IPS-20b (cell line): ENCODE data around the gene BCKDHA.

Experiments used
- H3K27ac ChIP-seq: one replicate; pipeline ENCODE4 v1.5.1; 2013; ENCODE audit warnings: low read length
- H3K27me3 ChIP-seq: 2 replicates; pipeline ENCODE4 v1.6.1; 2013; ENCODE audit warnings: mild to moderate bottlenecking, low read length, inconsistent platforms; ENCODE audit not compliant: insufficient read depth
- H3K36me3 ChIP-seq: 2 replicates; pipeline ENCODE4 v1.6.1; 2013; ENCODE audit warnings: low read depth, mild to moderate bottlenecking, inconsistent platforms, low read length, moderate library complexity; ENCODE audit not compliant: insufficient read depth
- H3K4me1 ChIP-seq: 2 replicates; pipeline ENCODE4 v1.6.1; 2013; ENCODE audit warnings: mild to moderate bottlenecking, control low read depth, inconsistent platforms, low read length, moderate library complexity; ENCODE audit not compliant: insufficient read depth
- H3K4me3 ChIP-seq: 2 replicates; pipeline ENCODE4 v1.5.1; 2013; ENCODE audit warnings: mild to moderate bottlenecking, low read length, inconsistent platforms
- H3K9ac ChIP-seq: 2 replicates; pipeline ENCODE4 v1.6.1; 2013; ENCODE audit warnings: low read depth, mild to moderate bottlenecking, inconsistent platforms, low read length, moderate library complexity
- H3K9me3 ChIP-seq: 2 replicates; pipeline ENCODE4 v1.6.1; 2013; ENCODE audit warnings: mild to moderate bottlenecking, low read depth, low read length, inconsistent platforms; ENCODE audit not compliant: insufficient read depth

The BCKDHA gene

DNA sequence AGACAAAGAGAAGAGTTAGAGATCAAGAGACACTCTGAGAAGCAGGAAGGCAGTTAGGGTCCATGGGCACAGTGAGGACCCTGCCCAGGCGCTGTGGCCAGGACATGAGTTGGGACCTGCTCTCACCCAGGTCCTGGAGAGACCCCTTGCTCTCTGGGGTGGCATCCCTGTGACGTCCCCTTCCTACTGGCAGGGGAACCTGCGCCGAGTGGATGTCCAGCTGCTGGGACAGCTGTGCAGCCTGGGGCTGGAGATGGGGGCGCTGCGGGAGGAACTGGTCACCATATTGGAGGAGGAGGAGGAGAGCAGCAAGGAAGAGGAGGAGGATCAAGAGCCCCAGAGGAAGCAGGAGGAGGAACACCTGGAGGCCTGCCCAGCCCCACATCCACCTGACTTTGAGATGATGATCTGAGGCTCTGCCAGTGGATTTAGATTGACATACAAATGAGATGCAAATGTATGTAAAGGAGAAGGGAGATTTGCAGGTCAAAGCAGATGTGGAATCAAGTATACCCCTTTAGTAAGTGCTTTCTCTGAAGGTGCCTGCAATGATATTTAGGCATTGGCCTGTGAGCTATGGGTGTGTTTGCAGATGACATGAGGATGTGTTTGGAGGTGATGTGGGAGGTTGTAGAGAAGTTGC, 46.3 kb downstream of the BCKDHA start:
- H3K27me3 ChIP-seq: peaks cover 19% of the 10 kb centered on the region
- H3K27ac ChIP-seq: no peak overlapping the region
- H3K36me3 ChIP-seq: no peaks in the 10 kb centered on the region
- H3K9ac ChIP-seq: no peak overlapping the region
- H3K9me3 ChIP-seq: no peaks in the 10 kb centered on the region
- H3K4me1 ChIP-seq: no peaks in the 10 kb centered on the region
- no peak overlapping the region for H3K4me3 ChIP-seq

DNA sequence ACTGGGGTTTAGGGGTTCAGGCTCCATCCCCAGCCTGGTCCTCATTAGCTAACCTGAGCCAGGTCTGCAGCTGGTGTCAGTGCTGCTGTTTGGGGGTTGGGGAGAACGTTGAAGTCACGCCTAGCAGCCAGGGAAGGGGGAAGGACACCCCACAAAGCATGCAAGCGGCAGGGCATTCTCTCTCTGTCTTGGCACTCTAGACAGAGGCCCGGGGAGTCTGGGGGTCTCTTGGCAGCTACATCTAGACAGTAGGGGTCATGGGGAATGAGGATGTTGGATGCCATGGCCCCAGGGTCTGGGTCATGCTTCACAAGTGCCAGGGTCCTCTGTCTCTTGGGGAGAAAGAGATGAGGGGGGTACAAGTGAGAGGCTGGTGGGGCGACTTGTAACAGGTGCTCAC, 48.0 kb downstream of the BCKDHA start:
- no peaks in the 10 kb centered on the region for H3K4me1 ChIP-seq
- H3K27ac ChIP-seq: no peak overlapping the region
- H3K27me3 ChIP-seq: peaks cover 29% of the 10 kb centered on the region
- no peak overlapping the region for H3K4me3 ChIP-seq
- H3K36me3 ChIP-seq: no peaks in the 10 kb centered on the region
- no peak overlapping the region for H3K9ac ChIP-seq
- H3K9me3 ChIP-seq: no peaks in the 10 kb centered on the region

DNA sequence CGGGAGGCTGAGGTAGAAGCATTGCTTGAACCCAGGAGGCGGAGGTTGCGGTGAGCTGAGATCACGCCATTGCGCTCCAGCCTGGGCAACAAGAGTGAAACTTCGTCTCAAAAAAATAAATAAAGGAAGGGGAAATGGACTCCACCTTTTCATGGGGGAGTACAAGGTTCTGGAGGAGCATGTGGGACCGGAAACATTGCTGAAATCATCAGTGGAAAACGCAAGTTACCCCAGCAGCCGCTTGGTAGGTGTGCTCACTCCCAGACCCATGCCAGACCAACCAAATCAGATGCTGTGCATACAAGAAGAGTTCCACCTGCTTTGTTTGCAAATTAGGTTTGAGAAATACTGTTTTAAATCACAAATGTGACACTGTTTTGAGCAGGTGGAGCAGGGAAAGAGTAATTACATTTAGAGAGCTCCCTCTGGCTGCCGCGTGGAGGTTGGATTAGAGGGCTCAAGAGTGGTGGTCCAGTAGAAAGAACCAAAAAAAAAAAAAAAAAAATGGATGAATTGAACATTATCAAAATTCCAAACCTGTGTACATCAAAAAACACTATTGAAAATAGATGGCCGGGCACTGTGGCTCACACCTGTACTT, 50.2 kb downstream of the BCKDHA start:
- Histone ChIP-seq H3K9ac (no peak overlapping the region), H3K4me1 (no peaks in the 10 kb centered on the region), H3K9me3 (no peaks in the 10 kb centered on the region), H3K27ac (no peak overlapping the region), H3K36me3 (no peaks in the 10 kb centered on the region), H3K4me3 (no peak overlapping the region), H3K27me3 (peaks cover 29% of the 10 kb centered on the region)

- no peak overlapping the region for H3K9ac ChIP-seq
- no peak overlapping the region for H3K27ac ChIP-seq
- no peaks in the 10 kb centered on the region for H3K36me3 ChIP-seq
- H3K27me3 ChIP-seq: peaks cover 29% of the 10 kb centered on the region
- H3K9me3 ChIP-seq: no peaks in the 10 kb centered on the region
- no peaks in the 10 kb centered on the region for H3K4me1 ChIP-seq
- peak overlapping the region; percentile 60; the same call in 1 of the 2 replicates for H3K4me3 ChIP-seq
These were observed 51.7 kb downstream of the BCKDHA start for GRCh38 chr19:41449079-41449864.

DNA sequence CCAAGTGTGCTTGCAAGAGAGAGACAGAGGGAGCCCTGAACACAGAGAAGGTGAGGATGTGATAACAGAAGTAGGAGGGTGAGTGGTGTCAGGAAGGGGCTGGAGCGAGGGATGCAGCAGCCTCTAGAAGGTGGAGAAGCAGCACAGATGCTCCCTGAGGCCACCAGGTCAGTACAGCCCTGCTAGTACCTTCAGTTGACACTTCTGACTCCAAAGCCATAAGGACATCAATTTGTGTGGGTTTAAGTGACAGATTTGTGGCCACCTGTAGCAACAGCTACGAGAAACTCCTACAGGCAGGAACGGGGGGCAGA, 52.2 kb downstream of the BCKDHA start:
- no peaks in the 10 kb centered on the region for H3K36me3 ChIP-seq
- no peaks in the 10 kb centered on the region for H3K4me1 ChIP-seq
- H3K27ac ChIP-seq: no peak overlapping the region
- no peak overlapping the region for H3K9ac ChIP-seq
- no peak overlapping the region for H3K4me3 ChIP-seq
- peaks cover 34% of the 10 kb centered on the region for H3K27me3 ChIP-seq
- no peaks in the 10 kb centered on the region; the same call in 1 of the 2 replicates for H3K9me3 ChIP-seq

GRCh38 chr19:41452584-41453275, 55.1 kb downstream of the BCKDHA start:
- Histone ChIP-seq H3K4me3 (no peak overlapping the region), H3K4me1 (no peaks in the 10 kb centered on the region), H3K27me3 (peaks cover 48% of the 10 kb centered on the region), H3K27ac (no peak overlapping the region), H3K36me3 (no peaks in the 10 kb centered on the region), H3K9ac (no peak overlapping the region), H3K9me3 (no peaks in the 10 kb centered on the region; the same call in 1 of the 2 replicates)

- Histone ChIP-seq H3K27ac (no peak overlapping the region), H3K4me1 (no peaks in the 10 kb centered on the region), H3K27me3 (peaks cover 25% of the 10 kb centered on the region; the same call in 1 of the 2 replicates), H3K4me3 (no peak overlapping the region), H3K36me3 (no peaks in the 10 kb centered on the region), H3K9ac (no peak overlapping the region), H3K9me3 (peaks cover 5% of the 10 kb centered on the region; the same call in 1 of the 2 replicates)
These were observed 58.3 kb downstream of the BCKDHA start for GRCh38 chr19:41455936-41456335.

DNA sequence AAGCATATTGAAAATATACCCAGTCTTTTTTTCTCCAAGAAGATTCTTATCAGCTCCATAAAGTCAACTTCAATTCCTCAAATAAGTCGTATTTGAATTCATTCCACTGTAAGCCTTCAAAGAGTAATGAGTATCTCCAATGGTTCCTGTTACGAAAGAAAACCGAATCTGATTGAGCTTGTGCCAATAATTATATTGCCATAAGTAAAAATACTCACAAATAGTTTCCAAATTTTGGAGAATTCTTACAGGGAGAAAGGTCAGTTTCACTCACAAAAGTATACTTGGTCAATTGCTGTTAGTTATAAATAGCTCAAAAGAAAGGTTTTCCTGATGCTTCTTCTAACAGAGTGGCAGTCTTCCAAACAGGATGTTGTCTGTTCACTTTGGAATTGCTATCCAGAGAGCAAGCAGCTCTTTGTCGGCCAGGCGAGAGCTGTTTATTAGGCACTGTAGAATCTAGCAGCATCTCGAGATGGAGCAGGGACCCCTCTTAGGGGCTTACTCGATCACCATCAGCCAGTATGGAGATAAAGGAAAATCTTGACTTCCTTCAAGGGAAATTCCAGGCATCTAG, 58.8 kb downstream of the BCKDHA start:
- H3K27ac ChIP-seq: no peak overlapping the region

GRCh38 chr19:41457241-41457640, 59.6 kb downstream of the BCKDHA start:
- H3K27me3 ChIP-seq: peaks cover 25% of the 10 kb centered on the region; the same call in 1 of the 2 replicates
- H3K4me1 ChIP-seq: no peaks in the 10 kb centered on the region
- H3K27ac ChIP-seq: no peak overlapping the region
- H3K4me3 ChIP-seq: no peak overlapping the region
- H3K9ac ChIP-seq: no peak overlapping the region
- H3K9me3 ChIP-seq: peaks cover 18% of the 10 kb centered on the region
- no peaks in the 10 kb centered on the region for H3K36me3 ChIP-seq

More for the DNA sequence above, 58.8 kb downstream of the BCKDHA start:
- no peak overlapping the region for H3K9ac ChIP-seq
- H3K4me1 ChIP-seq: no peaks in the 10 kb centered on the region
- no peaks in the 10 kb centered on the region for H3K36me3 ChIP-seq
- H3K4me3 ChIP-seq: no peak overlapping the region
- H3K9me3 ChIP-seq: peaks cover 10% of the 10 kb centered on the region; the same call in 1 of the 2 replicates
- H3K27me3 ChIP-seq: peaks cover 25% of the 10 kb centered on the region; the same call in 1 of the 2 replicates

DNA sequence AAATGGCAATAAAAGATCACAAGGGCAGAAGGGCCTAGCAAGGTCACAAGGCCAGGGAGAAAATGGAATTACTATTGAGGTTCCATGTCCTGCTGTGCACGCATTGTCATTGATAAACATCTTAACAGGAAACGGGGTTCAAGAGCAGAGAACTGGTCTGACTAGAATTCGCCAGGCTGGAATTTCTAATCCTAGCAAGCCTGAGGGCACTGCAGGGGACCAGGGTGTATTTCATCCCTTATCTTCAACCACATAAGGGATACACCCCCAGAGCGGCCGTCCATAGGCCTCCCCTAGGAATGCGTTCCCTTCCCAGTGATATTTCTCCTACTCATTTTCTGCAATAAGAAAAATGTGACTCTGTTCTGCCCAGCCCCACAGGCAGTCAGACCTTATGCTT, 64.9 kb downstream of the BCKDHA start:
- Histone ChIP-seq H3K9ac (no peak overlapping the region), H3K36me3 (no peaks in the 10 kb centered on the region), H3K4me1 (no peaks in the 10 kb centered on the region), H3K4me3 (no peak overlapping the region), H3K27ac (no peak overlapping the region), H3K9me3 (peaks cover 44% of the 10 kb centered on the region), H3K27me3 (peaks cover under 1% of the 10 kb centered on the region; the same call in 1 of the 2 replicates)
